Measurements from ENCODE around the gene KLHL15. TPM values are rescaled to one million over a fixed set of nuclear protein-coding genes. Genes with fewer than 3 reads are reported as not detected.

Gene KLHL15
- total RNA-seq, 1 donor: 8.7 TPM

- peak overlapping the region; percentile 82 for H3K27ac ChIP-seq (ENCODE audit: low read depth, low read length)
Measured at GRCh38 chrX:24023972-24024669, 2.9 kb downstream of the KLHL15 start.

GRCh38 chrX:24023544-24023943 is 3.4 kb downstream of the KLHL15 start:
- Histone ChIP-seq H2AFZ (ENCODE audit: low read length) (no peak overlapping the region), H3K27ac (ENCODE audit: low read depth, low read length) (peak overlapping the region; percentile 82), H3K27me3 (ENCODE audit: insufficient read depth, low read length) (no peaks in the 10 kb centered on the region), H3K4me2 (ENCODE audit: insufficient read depth, low read length) (peak overlapping the region; percentile 76), H3K79me2 (ENCODE audit: insufficient read depth, low read length) (peaks cover 58% of the 10 kb centered on the region), H3K4me3 (ENCODE audit: insufficient read depth, low read length) (peak overlapping the region; percentile 80), H4K20me1 (ENCODE audit: insufficient read depth, low read length) (no peaks in the 10 kb centered on the region), H3K4me1 (ENCODE audit: insufficient read depth, low read length) (no peaks in the 10 kb centered on the region), H3K9me3 (ENCODE audit: low read depth, low read length) (no peaks in the 10 kb centered on the region), H3K36me3 (ENCODE audit: insufficient read depth, low read length) (no peaks in the 10 kb centered on the region)
- TF ChIP-seq CTCF (IDR thresholded peaks at IDR 0.05; ENCODE audit: extremely low read depth, low read depth, low read length): no peak
- DNase-seq (ENCODE audit: insufficient read length, low spot score, missing footprints): no peak

More at GRCh38 chrX:24023972-24024669, 2.9 kb downstream of the KLHL15 start:
- Histone ChIP-seq H2AFZ (ENCODE audit: low read length) (no peak overlapping the region), H4K20me1 (ENCODE audit: insufficient read depth, low read length) (no peaks in the 10 kb centered on the region), H3K79me2 (ENCODE audit: insufficient read depth, low read length) (peaks cover 56% of the 10 kb centered on the region), H3K4me1 (ENCODE audit: insufficient read depth, low read length) (no peaks in the 10 kb centered on the region), H3K9me3 (ENCODE audit: low read depth, low read length) (no peaks in the 10 kb centered on the region), H3K4me2 (ENCODE audit: insufficient read depth, low read length) (peak overlapping the region; percentile 76), H3K27me3 (ENCODE audit: insufficient read depth, low read length) (no peaks in the 10 kb centered on the region), H3K4me3 (ENCODE audit: insufficient read depth, low read length) (peak overlapping the region; percentile 80), H3K36me3 (ENCODE audit: insufficient read depth, low read length) (no peaks in the 10 kb centered on the region)
- DNase-seq (ENCODE audit: insufficient read length, low spot score, missing footprints): no peak
- no peak for TF ChIP-seq CTCF (IDR thresholded peaks at IDR 0.05; ENCODE audit: extremely low read depth, low read depth, low read length)

GRCh38 chrX:24020306-24020876 is 6.6 kb downstream of the KLHL15 start:
- DNase-seq (ENCODE audit: insufficient read length, low spot score, missing footprints): no peak
- Histone ChIP-seq H3K4me1 (ENCODE audit: insufficient read depth, low read length) (no peaks in the 10 kb centered on the region), H3K9me3 (ENCODE audit: low read depth, low read length) (no peaks in the 10 kb centered on the region), H3K4me3 (ENCODE audit: insufficient read depth, low read length) (no peak overlapping the region), H3K79me2 (ENCODE audit: insufficient read depth, low read length) (peaks cover 75% of the 10 kb centered on the region), H3K4me2 (ENCODE audit: insufficient read depth, low read length) (no peak overlapping the region), H4K20me1 (ENCODE audit: insufficient read depth, low read length) (peaks cover 1% of the 10 kb centered on the region), H3K36me3 (ENCODE audit: insufficient read depth, low read length) (peaks cover 5% of the 10 kb centered on the region), H3K27ac (ENCODE audit: low read depth, low read length) (no peak overlapping the region), H2AFZ (ENCODE audit: low read length) (no peak overlapping the region), H3K27me3 (ENCODE audit: insufficient read depth, low read length) (no peaks in the 10 kb centered on the region)
- TF ChIP-seq CTCF (IDR thresholded peaks at IDR 0.05; ENCODE audit: extremely low read depth, low read depth, low read length): no peak

GRCh38 chrX:24019448-24019847 is 7.5 kb downstream of the KLHL15 start:
- TF ChIP-seq CTCF (IDR thresholded peaks at IDR 0.05; ENCODE audit: extremely low read depth, low read depth, low read length): no peak
- Histone ChIP-seq H3K4me3 (ENCODE audit: insufficient read depth, low read length) (no peak overlapping the region), H2AFZ (ENCODE audit: low read length) (no peak overlapping the region), H3K4me2 (ENCODE audit: insufficient read depth, low read length) (no peak overlapping the region), H3K4me1 (ENCODE audit: insufficient read depth, low read length) (peaks cover 6% of the 10 kb centered on the region), H3K27me3 (ENCODE audit: insufficient read depth, low read length) (no peaks in the 10 kb centered on the region), H3K36me3 (ENCODE audit: insufficient read depth, low read length) (peaks cover 5% of the 10 kb centered on the region), H3K27ac (ENCODE audit: low read depth, low read length) (no peak overlapping the region), H4K20me1 (ENCODE audit: insufficient read depth, low read length) (peaks cover 4% of the 10 kb centered on the region), H3K79me2 (ENCODE audit: insufficient read depth, low read length) (peaks cover 77% of the 10 kb centered on the region), H3K9me3 (ENCODE audit: low read depth, low read length) (no peaks in the 10 kb centered on the region)
- no peak for DNase-seq (ENCODE audit: insufficient read length, low spot score, missing footprints)
